GM21526 (cell line): Measurements from ENCODE around the gene OR1F1.
A peak's percentile ranks its signal among the peaks of the same experiment; 100 is the strongest.
"Not testable (repeated sequence)": the region's sequence is repeated elsewhere in the genome, so short reads cannot be mapped to it uniquely, and the experiment has no call there.

ENCODE experiments used
- ATAC-seq: cut with Tn5 transposase; IDR thresholded peaks from one replicate; pipeline ENCODE4 v1.9.1; 2021; ENCODE audit warnings: moderate library complexity; ENCODE audit not compliant: unreplicated experiment, low FRiP score

The OR1F1 gene

GRCh38 chr16:3195975-3196374 is 8.0 kb downstream of the OR1F1 start:
- no peak for ATAC-seq

GRCh38 chr16:3197694-3198333 is 9.8 kb downstream of the OR1F1 start:
- ATAC-seq: not testable (repeated sequence)

- no peak for ATAC-seq
Measured at GRCh38 chr16:3198334-3199072, 10.5 kb downstream of the OR1F1 start.

GRCh38 chr16:3202903-3203539 is 15.0 kb downstream of the OR1F1 start:
- no peak for ATAC-seq

GRCh38 chr16:3205939-3206338 is 17.9 kb downstream of the OR1F1 start:
- ATAC-seq: not testable (repeated sequence)

DNA sequence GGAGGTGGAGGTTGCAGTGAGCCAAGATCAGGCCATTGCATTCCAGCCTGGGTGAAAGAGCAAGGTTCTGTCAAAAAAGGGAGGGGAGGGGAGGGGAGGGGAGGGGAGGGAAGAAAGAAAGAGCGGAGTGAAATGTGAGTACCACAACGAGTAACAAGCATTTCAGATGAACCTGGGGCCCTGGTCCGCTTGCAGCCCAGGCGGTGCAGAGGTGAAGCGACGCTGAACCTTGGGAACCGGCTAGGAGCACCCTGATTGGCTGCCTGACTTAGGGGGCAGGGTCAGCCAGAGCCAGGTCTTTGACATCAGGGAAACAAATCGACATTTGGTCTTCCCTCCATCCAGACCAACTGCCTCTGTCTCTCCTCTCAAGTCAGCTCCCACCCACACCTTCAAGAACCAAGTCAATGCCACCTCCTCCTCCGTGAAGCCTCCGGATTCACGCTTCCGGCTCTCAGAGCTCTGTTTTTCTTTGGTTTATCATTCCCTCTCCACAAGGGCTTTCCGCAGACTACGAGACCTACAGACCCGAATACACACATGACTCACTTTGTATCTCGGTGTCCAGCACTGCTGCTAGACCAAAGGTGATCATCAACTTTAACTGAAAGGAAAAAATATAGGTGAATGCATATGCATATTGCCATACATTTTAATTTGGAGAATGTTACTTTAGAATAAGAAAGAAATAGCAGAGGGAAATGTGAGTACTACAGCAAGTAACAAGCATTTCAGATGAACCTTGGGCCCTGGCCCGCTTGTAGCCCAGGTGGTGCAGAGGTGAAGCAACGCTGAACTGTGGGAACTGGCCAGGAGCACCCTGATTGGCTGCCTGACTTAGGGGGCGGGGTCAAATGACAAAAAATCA is 19.3 kb downstream of the OR1F1 start:
- ATAC-seq: no peak

DNA sequence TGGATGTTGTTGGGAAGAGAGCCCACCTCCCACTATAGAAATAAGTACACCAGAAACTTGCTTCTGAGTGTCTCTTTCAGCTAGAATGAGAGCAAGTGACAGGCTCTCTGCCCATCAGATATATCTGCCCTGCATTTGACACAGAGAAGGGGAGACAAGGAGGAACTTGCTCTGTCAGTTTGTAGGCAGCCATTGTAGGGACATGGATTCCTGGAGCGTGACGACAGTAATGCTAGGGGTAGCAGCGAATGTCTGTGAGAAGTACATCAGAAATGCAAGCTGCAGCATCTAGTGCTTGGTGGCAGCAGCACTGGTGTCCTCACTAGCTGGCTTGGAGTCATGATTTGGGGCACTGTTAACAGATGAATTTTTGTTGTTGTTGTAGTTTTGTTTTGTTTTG is 24.0 kb downstream of the OR1F1 start:
- ATAC-seq: no peak

GRCh38 chr16:3212567-3212966 is 24.6 kb downstream of the OR1F1 start:
- ATAC-seq: no peak

DNA sequence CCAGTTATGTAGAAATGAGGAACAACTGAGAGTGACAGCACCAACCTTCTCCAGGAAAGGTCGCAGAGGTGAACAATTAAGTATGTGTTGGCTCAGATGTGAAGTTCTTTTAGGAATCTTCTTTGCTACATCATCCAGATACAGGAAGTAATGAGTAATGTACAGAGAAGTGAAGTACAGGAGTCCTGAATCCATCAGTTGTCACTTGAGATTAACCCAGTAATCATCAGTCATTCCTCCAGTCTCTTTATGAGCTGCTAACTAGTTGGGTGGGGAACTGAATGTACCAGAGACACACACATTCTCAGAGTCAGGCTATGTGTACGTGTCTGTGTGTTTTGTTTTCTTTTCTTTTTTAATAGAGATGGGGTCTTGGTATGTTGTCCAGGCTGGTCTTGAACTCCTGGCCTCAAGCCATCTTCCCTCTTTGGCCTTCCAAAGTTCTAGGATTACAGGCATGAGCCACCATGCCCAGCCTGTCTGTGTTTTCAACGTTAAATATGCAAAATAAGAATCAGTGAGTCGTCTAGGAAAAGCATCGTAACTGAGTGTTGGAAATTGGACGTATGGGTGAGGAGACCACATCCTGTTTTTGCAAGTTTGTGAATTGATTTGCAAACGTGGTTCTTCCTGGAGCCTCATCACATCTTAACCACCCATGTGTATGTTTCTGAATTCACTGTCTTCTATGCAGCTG is 27.0 kb downstream of the OR1F1 start:
- ATAC-seq: no peak

DNA sequence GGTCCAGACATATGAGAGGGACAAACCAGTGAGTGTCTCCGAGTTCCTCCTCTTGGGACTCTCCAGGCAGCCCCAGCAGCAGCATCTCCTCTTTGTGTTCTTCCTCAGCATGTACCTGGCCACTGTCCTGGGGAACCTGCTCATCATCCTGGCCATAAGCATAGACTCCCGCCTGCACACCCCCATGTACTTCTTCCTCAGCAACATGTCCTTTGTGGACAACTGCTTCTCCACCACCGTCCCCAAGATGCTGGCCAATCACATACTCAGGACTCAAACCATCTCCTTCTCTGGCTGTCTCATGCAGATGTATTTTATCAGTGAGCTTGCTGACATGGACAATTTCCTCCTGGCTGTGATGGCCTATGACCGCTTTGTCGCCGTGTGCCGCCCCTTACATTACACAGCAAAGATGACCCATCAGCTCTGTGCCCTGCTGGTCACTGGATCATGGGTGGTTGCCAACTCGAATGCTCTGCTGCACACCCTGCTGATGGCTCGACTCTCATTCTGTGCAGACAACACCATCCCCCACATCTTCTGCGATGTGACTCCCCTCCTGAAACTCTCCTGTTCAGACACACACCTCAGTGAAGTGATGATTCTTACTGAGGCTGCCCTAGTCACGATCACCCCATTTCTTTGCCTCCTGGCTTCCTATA is 27.7 kb downstream of the OR1F1 start:
- ATAC-seq: no peak

GRCh38 chr16:3216263-3216640 is 28.2 kb downstream of the OR1F1 start:
- ATAC-seq: no peak

DNA sequence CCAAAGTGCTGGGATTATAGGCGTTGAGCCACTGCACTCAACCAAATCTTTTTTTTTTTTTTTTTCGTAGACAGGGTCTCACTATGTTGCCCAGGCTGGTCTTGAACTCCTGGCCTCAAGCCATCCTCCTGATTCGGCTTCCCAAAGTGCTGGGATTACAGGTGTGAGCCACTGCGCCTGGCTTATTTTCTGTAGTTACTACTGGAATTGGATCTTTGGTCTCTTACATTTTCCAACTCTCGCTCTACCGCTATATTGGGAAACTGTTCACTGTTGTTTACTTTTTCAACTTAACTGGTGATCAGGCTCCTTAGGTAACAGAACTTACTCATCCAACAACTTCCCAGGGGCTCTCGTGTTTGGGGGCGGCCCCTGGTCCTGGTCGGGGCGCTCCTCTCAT is 32.8 kb downstream of the OR1F1 start:
- no peak for ATAC-seq

DNA sequence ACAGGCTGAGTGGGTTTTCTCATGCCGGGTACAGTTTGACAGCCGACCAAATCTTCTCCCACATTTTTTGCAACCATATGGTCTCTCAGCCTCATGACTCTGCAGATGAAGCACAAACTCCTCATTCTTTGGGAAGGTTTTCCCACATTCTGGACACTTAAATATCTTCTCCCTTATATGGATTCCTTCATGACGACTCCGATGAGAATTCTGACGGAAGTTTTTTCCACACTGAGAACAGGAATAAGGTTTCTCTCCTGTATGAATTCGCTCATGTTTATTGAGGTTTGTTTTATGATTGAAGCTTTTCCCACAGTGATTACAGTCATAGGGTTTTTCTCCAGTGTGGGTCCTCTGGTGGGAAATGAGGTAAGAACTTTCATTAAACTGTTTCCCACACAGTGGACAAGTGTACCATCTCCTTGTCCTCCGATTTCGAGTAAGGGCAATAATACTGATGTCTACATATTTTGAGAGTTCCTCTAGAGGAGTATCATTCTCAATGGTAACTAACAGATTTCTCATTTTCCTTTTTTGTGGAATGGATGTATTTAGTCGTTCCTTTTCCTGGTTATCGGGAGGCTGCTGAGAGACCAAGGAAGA is 36.0 kb downstream of the OR1F1 start:
- no peak for ATAC-seq

DNA sequence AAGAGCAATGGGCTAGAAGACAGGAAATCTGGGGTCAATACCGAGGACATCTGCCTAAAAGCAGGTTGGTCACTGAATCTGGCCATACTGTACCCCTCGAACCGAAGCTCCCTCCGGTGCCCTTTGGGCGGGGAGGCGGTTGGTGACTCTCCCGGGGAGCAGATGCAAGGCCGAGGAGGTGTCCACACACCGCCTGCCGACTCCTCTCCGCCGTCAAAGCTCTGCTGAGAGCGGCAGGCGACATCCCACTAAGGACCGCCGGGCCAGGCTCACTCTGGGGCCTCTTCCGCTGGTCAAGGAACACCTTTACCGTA is 46.5 kb downstream of the OR1F1 start:
- peak; percentile 12 for ATAC-seq

DNA sequence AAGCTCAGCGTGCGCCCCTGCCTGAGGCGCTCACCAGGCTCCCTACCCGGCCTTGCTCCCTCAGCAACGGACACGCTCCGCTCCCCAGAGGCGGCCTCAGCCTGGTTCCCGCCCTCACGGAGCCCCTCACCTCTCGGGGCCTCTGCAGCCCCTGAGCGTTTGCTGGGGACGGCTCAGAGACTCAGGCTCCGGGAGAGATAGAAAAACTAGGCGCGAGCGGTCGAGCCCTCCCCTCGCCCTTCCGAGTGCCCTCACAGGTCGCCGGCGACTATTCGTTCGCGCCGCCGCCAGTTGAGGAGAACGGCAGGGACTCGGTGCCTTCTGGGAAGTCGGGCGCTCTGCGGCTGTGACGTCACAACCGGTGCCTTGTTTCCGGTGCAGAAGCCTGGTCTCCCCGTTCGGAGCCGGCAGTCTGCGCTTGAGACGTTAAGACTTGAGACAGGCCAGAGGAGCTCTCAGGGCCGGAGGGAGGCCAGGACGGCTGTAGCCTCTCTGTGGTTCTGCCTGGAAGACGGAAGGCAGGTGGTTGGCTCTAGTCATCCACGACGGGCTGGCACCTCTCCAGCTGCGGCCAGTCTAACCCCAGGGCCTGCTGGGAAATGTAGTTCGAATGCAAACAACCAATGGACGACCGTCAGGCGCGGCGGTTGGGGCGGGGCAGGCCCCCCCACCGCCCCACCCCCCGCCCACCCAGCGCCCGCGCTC is 47.0 kb downstream of the OR1F1 start, which contains the start of gene ZNF200:
TSS of gene ZNF200 (minus strand) at position 302 of the 705 bp plus-strand sequence. CDS start 1,403 bp downstream, outside the sequence.
- peak; percentile 84 for ATAC-seq

DNA sequence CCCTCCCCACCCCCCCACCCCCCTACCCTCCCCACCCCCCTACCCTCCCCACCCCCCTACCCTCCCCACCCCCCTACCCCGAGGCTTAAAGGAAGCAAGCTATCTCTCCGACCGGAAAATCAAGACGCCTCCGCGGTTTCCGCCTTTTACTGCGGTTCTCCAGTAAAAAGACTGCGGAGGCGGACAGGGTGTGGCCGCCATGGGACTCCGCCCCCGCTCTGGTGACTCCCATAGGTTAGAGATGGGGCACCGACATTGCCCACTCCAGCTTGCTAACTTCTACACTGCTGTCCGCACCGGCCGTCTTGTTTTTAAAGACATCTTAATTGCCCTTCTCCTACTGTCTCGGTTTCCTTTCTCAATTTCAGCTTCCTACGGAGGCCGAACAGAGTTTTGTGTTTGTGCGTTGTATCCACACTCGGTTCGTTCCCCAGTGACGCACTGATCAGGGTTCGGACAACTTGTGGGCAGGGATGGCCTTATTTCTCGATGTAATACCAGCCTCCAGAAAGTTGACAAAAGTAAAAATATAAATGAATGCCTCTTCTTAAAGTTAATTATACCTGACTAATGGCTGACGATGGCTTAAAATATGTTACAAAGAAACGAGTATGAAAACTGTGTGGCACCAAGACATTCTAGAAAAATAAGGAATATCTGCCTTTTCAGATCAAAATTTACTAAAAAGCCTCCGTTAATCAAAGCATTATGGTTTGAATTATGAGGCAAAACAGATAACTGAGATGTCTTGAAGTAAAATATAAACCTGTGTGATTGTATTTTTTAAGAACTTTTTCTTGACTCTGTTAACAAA is 48.1 kb downstream of the OR1F1 start:
- no peak for ATAC-seq

GRCh38 chr16:3241761-3242160 is 53.8 kb downstream of the OR1F1 start:
- no peak for ATAC-seq

GRCh38 chr16:3242709-3243108 is 54.7 kb downstream of the OR1F1 start:
- ATAC-seq: no peak
